ENCODE data around the gene CCDC80.
"Not testable (repeated sequence)": the region's sequence is repeated elsewhere in the genome, so short reads cannot be mapped to it uniquely, and the experiment has no call there.

Gene CCDC80

GRCh38 chr3:112564247-112564939, 76.5 kb downstream of the CCDC80 start:
- not testable (repeated sequence) for H3K27me3 ChIP-seq (ENCODE audit: control insufficient read depth, insufficient read depth, low read length); H3K27ac ChIP-seq (ENCODE audit: low read depth, low read length); H3K4me3 ChIP-seq (ENCODE audit: low read length); H3K9ac ChIP-seq (ENCODE audit: low read length); H3K4me1 ChIP-seq (ENCODE audit: control insufficient read depth, insufficient read depth, low read length); H3K36me3 ChIP-seq (ENCODE audit: control insufficient read depth, insufficient read depth, low read length)

DNA sequence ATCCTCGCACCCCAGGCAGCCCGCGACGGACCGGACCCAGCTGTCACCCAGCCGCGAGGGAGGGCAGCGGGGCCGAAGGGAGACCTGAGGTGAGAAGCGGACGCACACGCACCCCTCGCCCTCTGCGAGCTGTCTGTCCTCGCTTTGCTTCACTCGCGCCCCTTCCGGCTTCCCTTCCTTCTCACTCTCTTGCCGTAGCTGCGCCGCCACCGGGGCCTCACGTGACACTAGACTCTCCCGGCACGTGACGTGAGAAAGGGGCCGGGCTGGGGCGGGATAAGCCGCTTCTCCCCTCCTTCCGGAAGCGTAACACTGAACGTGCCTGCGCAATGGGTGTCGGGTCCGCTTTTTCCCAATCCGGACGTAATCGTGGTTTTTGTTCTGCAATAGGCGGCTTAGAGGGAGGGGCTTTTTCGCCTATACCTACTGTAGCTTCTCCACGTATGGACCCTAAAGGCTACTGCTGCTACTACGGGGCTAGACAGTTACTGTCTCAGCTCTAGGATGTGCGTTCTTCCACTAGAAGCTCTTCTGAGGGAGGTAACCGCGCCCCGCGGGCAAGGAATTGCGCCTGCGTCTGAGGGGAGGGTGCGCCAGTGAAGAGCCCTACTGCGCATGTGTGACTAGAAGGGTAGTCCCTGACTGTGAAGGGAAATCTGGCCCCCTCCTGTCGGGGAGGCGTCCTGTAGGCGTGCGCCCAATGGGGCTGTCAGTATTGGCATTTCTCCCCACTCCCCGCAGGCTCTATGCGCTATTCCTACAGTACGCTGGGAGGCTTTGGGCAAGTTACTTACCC, 79.0 kb downstream of the CCDC80 start, which contains the start of the genes ATG3 and SLC35A5:
Gene ATG3, minus strand, starts transcription at position 229 of the 796 bp plus-strand sequence. CDS start 434 bp downstream, outside the sequence.
Gene SLC35A5, plus strand, starts transcription at position 312 of the 796 bp plus-strand sequence. CDS start 1,359 bp downstream, outside the sequence.
- Histone ChIP-seq H3K27ac (ENCODE audit: low read depth, low read length) (peak within 1 kb of the TSS; percentile 91), H3K4me3 (ENCODE audit: low read length) (peak within 1 kb of the TSS; percentile 94), H3K36me3 (ENCODE audit: control insufficient read depth, insufficient read depth, low read length) (no peaks in the 10 kb centered on the region), H3K27me3 (ENCODE audit: control insufficient read depth, insufficient read depth, low read length) (no peaks in the 10 kb centered on the region), H3K4me1 (ENCODE audit: control insufficient read depth, insufficient read depth, low read length) (no peaks in the 10 kb centered on the region), H3K9ac (ENCODE audit: low read length) (peak within 1 kb of the TSS; percentile 97)

DNA sequence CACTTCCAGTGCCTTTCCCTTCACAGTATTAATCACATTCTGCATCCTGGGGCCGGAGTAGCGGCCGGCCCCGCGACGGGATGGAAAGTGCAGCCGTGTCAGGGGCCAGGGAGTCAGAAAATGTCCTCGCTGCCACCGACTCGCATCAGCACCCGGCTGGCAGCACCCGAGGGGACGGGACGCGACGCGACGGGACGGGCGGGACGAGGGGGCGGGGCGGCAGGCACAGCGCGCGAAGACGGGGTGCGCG, 79.5 kb downstream of the CCDC80 start:
- Histone ChIP-seq H3K4me1 (ENCODE audit: control insufficient read depth, insufficient read depth, low read length) (no peaks in the 10 kb centered on the region), H3K36me3 (ENCODE audit: control insufficient read depth, insufficient read depth, low read length) (no peaks in the 10 kb centered on the region), H3K27ac (ENCODE audit: low read depth, low read length) (peak overlapping the region; percentile 91), H3K9ac (ENCODE audit: low read length) (peak overlapping the region; percentile 95), H3K4me3 (ENCODE audit: low read length) (peak overlapping the region; percentile 94), H3K27me3 (ENCODE audit: control insufficient read depth, insufficient read depth, low read length) (no peaks in the 10 kb centered on the region)

DNA sequence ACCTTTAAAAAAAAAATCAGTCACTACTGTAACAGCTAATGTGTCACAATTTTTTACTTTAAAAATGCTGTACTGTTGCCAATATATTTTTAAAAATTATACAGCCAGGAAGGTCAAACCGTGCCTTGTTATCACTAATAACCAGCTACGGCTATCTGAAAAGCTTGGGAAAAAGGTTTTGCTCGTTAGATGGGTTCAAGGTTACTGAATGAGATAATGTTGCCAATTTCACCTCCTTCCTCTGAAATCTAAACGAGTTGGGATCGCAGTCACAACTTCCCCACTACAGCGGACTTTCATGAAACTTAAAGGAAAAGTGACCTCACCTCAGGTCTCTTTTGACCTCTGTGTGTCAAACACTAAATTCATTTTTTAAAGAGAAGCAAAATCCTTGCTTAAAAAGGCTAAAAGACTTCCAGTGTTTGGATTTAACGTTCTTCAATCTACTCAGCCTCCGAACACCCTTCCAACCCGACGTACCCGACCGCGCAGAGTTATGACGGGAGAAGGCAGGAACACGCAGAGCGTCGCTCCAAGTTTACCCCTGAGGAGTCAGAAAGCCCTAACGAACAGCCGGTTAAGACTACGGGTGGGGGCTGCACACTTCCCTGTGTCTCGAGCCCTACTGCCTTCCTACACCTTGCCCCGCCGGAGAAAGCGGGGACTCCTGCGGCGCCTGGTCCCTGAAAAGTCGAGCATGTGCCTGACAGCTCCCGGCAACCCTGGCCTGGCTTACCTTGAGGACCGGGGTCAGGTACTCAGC, 80.0 kb downstream of the CCDC80 start:
- no peaks in the 10 kb centered on the region for H3K36me3 ChIP-seq (ENCODE audit: control insufficient read depth, insufficient read depth, low read length)
- H3K9ac ChIP-seq (ENCODE audit: low read length), result peak overlapping the region; percentile 95
- H3K4me1 ChIP-seq (ENCODE audit: control insufficient read depth, insufficient read depth, low read length), result no peaks in the 10 kb centered on the region
- H3K27ac ChIP-seq (ENCODE audit: low read depth, low read length), result peak overlapping the region; percentile 91
- H3K27me3 ChIP-seq (ENCODE audit: control insufficient read depth, insufficient read depth, low read length), result no peaks in the 10 kb centered on the region
- H3K4me3 ChIP-seq (ENCODE audit: low read length), result peak overlapping the region; percentile 94

- no peak overlapping the region for H3K9ac ChIP-seq (ENCODE audit: low read length)
- H3K27ac ChIP-seq (ENCODE audit: low read depth, low read length), result no peak overlapping the region
- no peaks in the 10 kb centered on the region for H3K36me3 ChIP-seq (ENCODE audit: control insufficient read depth, insufficient read depth, low read length)
- no peaks in the 10 kb centered on the region for H3K4me1 ChIP-seq (ENCODE audit: control insufficient read depth, insufficient read depth, low read length)
- H3K27me3 ChIP-seq (ENCODE audit: control insufficient read depth, insufficient read depth, low read length), result no peaks in the 10 kb centered on the region
- no peak overlapping the region for H3K4me3 ChIP-seq (ENCODE audit: low read length)
Observed at GRCh38 chr3:112560307-112560706, 80.6 kb downstream of the CCDC80 start.

GRCh38 chr3:112557976-112558375, 83.0 kb downstream of the CCDC80 start:
- Histone ChIP-seq H3K4me1 (ENCODE audit: control insufficient read depth, insufficient read depth, low read length) (no peaks in the 10 kb centered on the region), H3K27me3 (ENCODE audit: control insufficient read depth, insufficient read depth, low read length) (no peaks in the 10 kb centered on the region), H3K9ac (ENCODE audit: low read length) (no peak overlapping the region), H3K27ac (ENCODE audit: low read depth, low read length) (no peak overlapping the region), H3K36me3 (ENCODE audit: control insufficient read depth, insufficient read depth, low read length) (no peaks in the 10 kb centered on the region), H3K4me3 (ENCODE audit: low read length) (no peak overlapping the region)

- no peaks in the 10 kb centered on the region for H3K36me3 ChIP-seq (ENCODE audit: control insufficient read depth, insufficient read depth, low read length)
- H3K27me3 ChIP-seq (ENCODE audit: control insufficient read depth, insufficient read depth, low read length), result no peaks in the 10 kb centered on the region
- no peak overlapping the region for H3K27ac ChIP-seq (ENCODE audit: low read depth, low read length)
- H3K9ac ChIP-seq (ENCODE audit: low read length), result no peak overlapping the region
- H3K4me1 ChIP-seq (ENCODE audit: control insufficient read depth, insufficient read depth, low read length), result no peaks in the 10 kb centered on the region
- H3K4me3 ChIP-seq (ENCODE audit: low read length), result no peak overlapping the region
Observed at GRCh38 chr3:112555535-112556170, 85.3 kb downstream of the CCDC80 start.

DNA sequence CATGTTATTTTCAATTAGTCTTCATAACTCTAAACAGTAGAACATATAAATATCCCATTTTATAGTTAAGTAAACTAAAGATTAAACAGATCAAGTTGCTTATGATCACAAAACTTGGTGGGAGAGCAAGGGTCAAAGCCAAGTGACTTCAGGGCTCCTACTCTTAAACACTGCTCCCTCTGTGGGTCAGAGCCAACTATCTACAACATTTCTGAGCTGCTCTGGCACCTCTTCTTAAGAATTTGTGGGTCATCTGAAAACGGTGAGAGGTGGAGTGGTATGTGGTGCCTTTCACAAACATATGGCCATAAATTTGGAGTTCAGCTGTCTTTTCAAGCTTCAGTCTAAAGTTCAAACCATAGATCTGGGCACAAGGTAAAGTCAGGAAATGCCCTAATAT, 90.1 kb downstream of the CCDC80 start:
- no peaks in the 10 kb centered on the region for H3K27me3 ChIP-seq (ENCODE audit: control insufficient read depth, insufficient read depth, low read length)
- H3K4me1 ChIP-seq (ENCODE audit: control insufficient read depth, insufficient read depth, low read length), result no peaks in the 10 kb centered on the region
- peaks cover 4% of the 10 kb centered on the region for H3K36me3 ChIP-seq (ENCODE audit: control insufficient read depth, insufficient read depth, low read length)
- H3K4me3 ChIP-seq (ENCODE audit: low read length), result no peak overlapping the region
- no peak overlapping the region for H3K9ac ChIP-seq (ENCODE audit: low read length)
- H3K27ac ChIP-seq (ENCODE audit: low read depth, low read length), result no peak overlapping the region

Measured in rectal smooth muscle tissue (tissue), 1 donor.